Prostate gland (tissue), 2 donors: ENCODE data around the gene TYMS.

Experiments used
- POLR2A ChIP-seq: fragments of 450-650 bp; IDR thresholded peaks from one replicate; pipeline ENCODE4 v1.6.1; 2016; ENCODE audit warnings: antibody characterized with exemption, mild to moderate bottlenecking
- TF ChIP-seq, protein P1 (sequence below), 4 experiments: fragments of 200-600 bp in 2 of 4; fragments of 450-650 bp in 2 of 4; sonication (generic) in 2 of 4; IDR thresholded peaks; 1 replicate in 3 of 4; 2 replicates in 1 of 4; pipeline ENCODE4 v1.5.1; 2016 to 2019; ENCODE audit warnings: antibody characterized with exemption in 4 of 4, mild to moderate bottlenecking in 2 of 4, moderate library complexity in 2 of 4

DNA sequence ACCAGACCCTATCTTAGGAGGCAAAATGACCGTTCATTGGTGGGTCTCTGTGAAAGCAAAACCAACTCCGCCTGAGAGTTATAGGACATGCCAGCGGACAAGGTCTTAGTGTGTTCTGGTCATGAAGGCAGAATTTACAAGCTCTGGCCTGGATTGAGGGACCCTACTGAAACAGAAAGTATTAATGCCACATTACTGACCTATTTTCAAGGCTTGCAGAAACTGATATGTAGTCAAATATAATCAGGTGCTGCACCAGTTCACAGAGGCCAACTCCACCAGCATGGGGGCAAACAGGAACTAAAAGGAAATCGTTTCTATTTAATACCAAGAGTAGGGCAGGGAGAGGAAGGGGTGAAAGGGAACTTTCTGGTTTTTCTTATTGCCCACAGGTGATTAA is 19.7 kb downstream of the TYMS start:
- no peak for TF ChIP-seq POLR2A
- TF ChIP-seq, protein P1, sequence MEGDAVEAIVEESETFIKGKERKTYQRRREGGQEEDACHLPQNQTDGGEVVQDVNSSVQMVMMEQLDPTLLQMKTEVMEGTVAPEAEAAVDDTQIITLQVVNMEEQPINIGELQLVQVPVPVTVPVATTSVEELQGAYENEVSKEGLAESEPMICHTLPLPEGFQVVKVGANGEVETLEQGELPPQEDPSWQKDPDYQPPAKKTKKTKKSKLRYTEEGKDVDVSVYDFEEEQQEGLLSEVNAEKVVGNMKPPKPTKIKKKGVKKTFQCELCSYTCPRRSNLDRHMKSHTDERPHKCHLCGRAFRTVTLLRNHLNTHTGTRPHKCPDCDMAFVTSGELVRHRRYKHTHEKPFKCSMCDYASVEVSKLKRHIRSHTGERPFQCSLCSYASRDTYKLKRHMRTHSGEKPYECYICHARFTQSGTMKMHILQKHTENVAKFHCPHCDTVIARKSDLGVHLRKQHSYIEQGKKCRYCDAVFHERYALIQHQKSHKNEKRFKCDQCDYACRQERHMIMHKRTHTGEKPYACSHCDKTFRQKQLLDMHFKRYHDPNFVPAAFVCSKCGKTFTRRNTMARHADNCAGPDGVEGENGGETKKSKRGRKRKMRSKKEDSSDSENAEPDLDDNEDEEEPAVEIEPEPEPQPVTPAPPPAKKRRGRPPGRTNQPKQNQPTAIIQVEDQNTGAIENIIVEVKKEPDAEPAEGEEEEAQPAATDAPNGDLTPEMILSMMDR (IDR thresholded peaks at IDR 0.05) = no peak
